HepG2 (cell line): ENCODE measurements around the gene SLC38A3. TPM values are rescaled to one million over a fixed set of nuclear protein-coding genes. Genes with fewer than 3 reads are reported as not detected.

ENCODE experiments used
- AGO2 ChIP-seq: fragments of 200-400 bp; formaldehyde crosslinking; optimal IDR thresholded peaks from 2 replicates; pipeline ENCODE3; 2017; ENCODE audit warnings: mild to moderate bottlenecking, low read depth, low read length, moderate library complexity
- ARID4A ChIP-seq: sonication (generic); formaldehyde crosslinking; IDR thresholded peaks from 2 replicates; pipeline ENCODE4 v1.5.0; 2020; ENCODE audit warnings: mild to moderate bottlenecking, missing genetic modification reagents, borderline replicate concordance
- ARNT2 ChIP-seq: sonication (generic); formaldehyde crosslinking; IDR thresholded peaks from 2 replicates; pipeline ENCODE4 v1.8.0; 2022; ENCODE audit warnings: mild to moderate bottlenecking, low read depth, missing genetic modification reagents, moderate library complexity
- DBP ChIP-seq: sonication (generic); formaldehyde crosslinking; IDR thresholded peaks from 2 replicates; pipeline ENCODE4 v1.4.0; 2020; ENCODE audit warnings: missing genetic modification reagents; ENCODE audit errors: not compliant biosample characterization
- HNF4G ChIP-seq, 2 experiments: sonication (generic) in 1 of 2; formaldehyde crosslinking in 1 of 2; IDR thresholded peaks; 2 replicates each; pipeline versions ENCODE4 v1.4.0 to v1.6.1; 2011 to 2020; ENCODE audit warnings: borderline replicate concordance in 2 of 2, low read depth in 2 of 2, mild to moderate bottlenecking in 2 of 2, low read length in 1 of 2, missing genetic modification reagents in 1 of 2, moderate library complexity in 1 of 2
- MLLT10 ChIP-seq: sonication (generic); formaldehyde crosslinking; IDR thresholded peaks from 2 replicates; pipeline ENCODE4 v1.4.0; 2020; ENCODE audit warnings: missing genetic modification reagents
- NFIB ChIP-seq: sonication (generic); formaldehyde crosslinking; IDR thresholded peaks from 2 replicates; pipeline ENCODE4 v1.9.0; 2021; ENCODE audit warnings: missing genetic modification reagents, mild to moderate bottlenecking, borderline replicate concordance
- RARG ChIP-seq: sonication (generic); formaldehyde crosslinking; IDR thresholded peaks from 2 replicates; pipeline ENCODE4 v1.4.0; 2020; ENCODE audit warnings: low read depth, mild to moderate bottlenecking, missing genetic modification reagents
- REST ChIP-seq, 2 experiments: IDR thresholded peaks; 2 replicates each; pipeline ENCODE4 v1.6.1; 2011 to 2012; ENCODE audit warnings: low read length in 2 of 2, borderline replicate concordance in 1 of 2, low read depth in 1 of 2, mild to moderate bottlenecking in 1 of 2, moderate library complexity in 1 of 2
- ZNF34 ChIP-seq: sonication (generic); formaldehyde crosslinking; IDR thresholded peaks from 2 replicates; pipeline ENCODE4 v1.4.0; 2020; ENCODE audit warnings: mild to moderate bottlenecking, missing genetic modification reagents, borderline replicate concordance
- ZNF451 ChIP-seq: sonication (generic); formaldehyde crosslinking; IDR thresholded peaks from 2 replicates; pipeline ENCODE4 v1.5.0; 2020; ENCODE audit warnings: mild to moderate bottlenecking, missing genetic modification reagents
- ZNF512 ChIP-seq: sonication (generic); formaldehyde crosslinking; IDR thresholded peaks from 2 replicates; pipeline ENCODE4 v1.4.0; 2020; ENCODE audit warnings: mild to moderate bottlenecking, missing genetic modification reagents
- ZNF607 ChIP-seq: sonication (generic); formaldehyde crosslinking; IDR thresholded peaks from 2 replicates; pipeline ENCODE4 v1.5.1; 2020; ENCODE audit warnings: missing genetic modification reagents, mild to moderate bottlenecking, borderline replicate concordance
- ZNF883 ChIP-seq: sonication (generic); formaldehyde crosslinking; IDR thresholded peaks from 2 replicates; pipeline ENCODE4 v1.5.1; 2020; ENCODE audit warnings: mild to moderate bottlenecking, missing genetic modification reagents; ENCODE audit errors: not compliant biosample characterization
- polyA plus RNA-seq, 8 experiments: library from polyadenylated mRNA; depleted of rRNA in 3 of 8; stranded (reverse) in 7 of 8; unstranded in 1 of 8; fragments of >200 nt; fragmentation: Illumina TruSeq in 4 of 8; extraction: Trizol in 4 of 8; gene quantifications; 2 replicates each; pipeline versions ENCODE4 v1.2.1 to v1.2.3, GENCODE V29; 2011 to 2016; ENCODE audit warnings: low read depth in 4 of 8, missing spikeins in 1 of 8, mixed read lengths in 1 of 8; ENCODE audit not compliant: insufficient read depth in 1 of 8
- total RNA-seq, 5 experiments: library from RNA; depleted of rRNA; stranded (reverse); fragments of >200 nt; fragmentation: Illumina TruSeq; extraction: Trizol; gene quantifications; 2 replicates each; pipeline ENCODE4 v1.2.3, GENCODE V29; 2016; ENCODE audit warnings: low read depth in 1 of 5

SLC38A3 gene
- total and polyA plus RNA-seq, 2 of the 13 experiments (the other 11 are each of a cell fraction or from before 2014, with no cell fraction given) = 29.8 to 164 TPM

- TF ChIP-seq ZNF512 (CRISPR knock-in tag) (no peak), ZNF34 (CRISPR knock-in tag) (0 out of 2 replicates have a peak, but pooled peaks have one; percentile 21), ZNF451 (CRISPR knock-in tag) (0 out of 2 replicates have a peak, but pooled peaks have one; percentile 63), AGO2 (peak; percentile 98), ZNF883 (CRISPR knock-in tag) (peak; percentile 58), REST (IDR thresholded peaks at IDR 0.05; ENCODE audit: borderline replicate concordance in 1 of 2, low read depth in 1 of 2, low read length in 2 of 2) (no peak), DBP (CRISPR knock-in tag) (no peak), ARNT2 (no peak; the same call in 1 of the 2 replicates), NFIB (no peak), HNF4G (IDR thresholded peaks at IDR 0.05; ENCODE audit: borderline replicate concordance, low read depth, low read length) (0 out of 2 replicates have a peak, but pooled peaks have one; percentile 24), HNF4G (CRISPR knock-in tag; IDR thresholded peaks at IDR 0.05; ENCODE audit: borderline replicate concordance, low read depth) (no peak), RARG (no peak), ZNF607 (CRISPR knock-in tag) (no peak), MLLT10 (CRISPR knock-in tag) (0 out of 2 replicates have a peak, but pooled peaks have one; percentile 44), ARID4A (peak; percentile 56; the same call in 1 of the 2 replicates)
Observed at GRCh38 chr3:50221411-50222168, 16.5 kb downstream of the SLC38A3 start (continued).
